Cerebellar cortex (tissue), 1 donor: Measurements from ENCODE around the gene AK9.
A peak's percentile ranks its signal among the peaks of the same experiment; 100 is the strongest.

Experiments
- DNase-seq: peaks from one replicate; pipeline ENCODE4 v3.0.0-alpha.2; 2015; ENCODE audit warnings: low spot score

AK9 gene

DNA sequence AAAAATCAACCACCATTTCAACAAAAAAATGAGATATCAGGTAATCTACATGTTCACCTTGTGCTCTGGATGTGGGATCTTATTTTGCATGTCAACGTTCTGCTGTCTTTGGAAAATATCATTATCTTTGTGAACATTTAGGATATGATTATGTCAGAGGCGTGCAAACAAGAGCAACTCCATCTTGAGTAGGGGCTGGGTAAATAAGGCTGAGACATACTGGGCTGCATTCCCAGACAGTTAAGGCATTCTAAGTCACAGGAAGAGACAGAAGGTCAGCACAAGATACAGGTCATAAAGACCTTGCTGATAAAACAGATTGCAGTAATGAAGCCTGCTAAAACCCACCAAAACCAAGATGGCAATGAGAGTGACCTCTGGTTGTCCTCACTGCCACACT lies 179.2 kb downstream of the AK9 start:
- no peak for DNase-seq

GRCh38 chr6:109510358-109510757 lies 180.6 kb downstream of the AK9 start:
- no peak for DNase-seq

DNA sequence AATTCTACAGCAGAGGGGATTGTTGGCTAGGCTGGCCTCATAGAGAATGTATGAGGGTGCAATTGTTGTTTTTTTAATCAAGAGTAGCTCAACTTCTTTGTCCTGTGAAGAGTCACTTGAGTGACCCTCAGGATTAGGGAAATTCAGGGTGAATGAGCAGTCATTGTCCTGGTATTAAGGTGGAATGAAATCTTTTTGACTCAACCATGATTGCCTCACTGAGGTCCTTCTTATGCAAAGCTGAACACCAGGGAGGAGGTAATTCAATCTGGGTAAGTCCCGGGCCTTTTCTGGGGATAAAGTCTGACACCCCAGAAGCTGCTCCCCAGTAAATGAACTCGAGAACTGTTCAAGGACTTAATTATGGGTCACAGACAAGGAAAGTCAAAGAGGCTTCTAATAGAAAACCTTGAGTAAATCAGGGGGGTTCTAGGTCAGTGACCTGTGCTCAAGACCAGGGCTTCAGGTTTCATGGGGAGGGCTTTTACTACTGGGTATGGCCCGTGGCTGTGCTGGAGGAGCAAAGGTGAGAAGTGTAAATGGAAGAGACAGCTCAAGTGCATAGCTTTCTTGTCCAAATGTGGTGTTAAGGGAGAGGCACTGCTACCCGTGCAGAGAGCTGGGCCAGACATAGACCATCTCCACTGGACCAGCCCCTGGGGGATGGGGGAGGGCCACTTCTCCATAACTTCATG lies 182.7 kb downstream of the AK9 start:
- no peak for DNase-seq

GRCh38 chr6:109507490-109508072 lies 183.4 kb downstream of the AK9 start:
- DNase-seq: no peak

GRCh38 chr6:109506841-109507240 lies 184.2 kb downstream of the AK9 start:
- DNase-seq: no peak

GRCh38 chr6:109506314-109506713 lies 184.7 kb downstream of the AK9 start:
- DNase-seq: no peak

- no peak for DNase-seq
Observed at GRCh38 chr6:109503327-109504224, 187.4 kb downstream of the AK9 start.

- DNase-seq: no peak
Observed at GRCh38 chr6:109498936-109499335, 192.1 kb downstream of the AK9 start.

DNA sequence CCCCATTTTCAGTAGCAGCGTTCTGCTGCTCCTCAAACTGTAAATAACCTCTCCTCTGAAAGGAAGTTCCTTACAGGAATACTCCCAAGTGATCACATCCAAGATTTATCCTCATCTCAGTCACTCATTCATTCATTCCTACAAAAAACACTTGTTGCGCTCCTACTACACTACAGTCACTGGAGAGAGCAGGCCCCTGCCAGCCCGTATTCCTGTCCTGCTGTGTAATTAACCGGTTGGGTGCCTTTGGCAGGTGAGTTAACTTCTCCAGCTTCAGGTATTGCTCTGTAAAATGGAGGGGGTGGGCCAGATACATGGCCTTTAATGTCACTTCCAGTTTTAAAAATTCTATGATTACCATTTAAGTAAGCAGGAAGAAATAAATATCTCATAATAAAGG lies 192.9 kb downstream of the AK9 start:
- no peak for DNase-seq

DNA sequence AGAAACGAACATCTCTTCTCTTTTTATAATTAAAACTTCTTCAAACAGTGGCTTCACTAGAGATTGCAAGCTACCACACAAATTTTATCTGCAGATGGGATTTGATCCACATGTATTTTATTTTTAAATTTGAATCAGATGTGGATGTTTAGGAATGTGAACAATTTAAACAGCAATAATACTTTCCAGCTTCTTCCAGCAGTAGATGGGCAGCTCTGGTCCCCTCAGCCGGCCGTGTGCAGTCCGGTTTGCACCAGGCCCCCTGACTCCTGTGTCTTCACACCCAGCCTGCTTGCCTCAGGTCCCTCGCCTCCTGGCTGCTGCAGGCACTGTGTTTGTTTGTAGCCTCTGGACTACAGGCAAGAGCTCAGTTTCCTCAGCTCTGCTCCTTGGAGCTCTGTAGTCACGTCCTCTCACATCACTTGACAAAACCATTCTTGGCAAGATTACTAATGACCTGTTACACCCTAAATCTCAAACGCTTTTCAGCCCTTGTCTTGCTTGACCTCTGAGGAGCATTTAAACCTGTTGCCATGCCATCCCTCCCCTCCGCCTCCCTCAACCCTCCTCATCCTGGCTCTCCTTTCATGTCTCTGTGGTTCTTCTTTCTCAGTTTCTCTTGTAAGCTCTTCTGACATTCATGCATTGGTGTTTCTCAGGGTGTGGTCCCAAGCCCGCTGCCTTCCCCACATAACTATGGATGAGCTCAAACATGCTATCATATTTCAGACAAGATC lies 194.8 kb downstream of the AK9 start:
- DNase-seq: no peak

GRCh38 chr6:109493865-109494264 lies 197.1 kb downstream of the AK9 start:
- no peak for DNase-seq

- no peak for DNase-seq
Observed at GRCh38 chr6:109491207-109491938, 199.6 kb downstream of the AK9 start.

DNA sequence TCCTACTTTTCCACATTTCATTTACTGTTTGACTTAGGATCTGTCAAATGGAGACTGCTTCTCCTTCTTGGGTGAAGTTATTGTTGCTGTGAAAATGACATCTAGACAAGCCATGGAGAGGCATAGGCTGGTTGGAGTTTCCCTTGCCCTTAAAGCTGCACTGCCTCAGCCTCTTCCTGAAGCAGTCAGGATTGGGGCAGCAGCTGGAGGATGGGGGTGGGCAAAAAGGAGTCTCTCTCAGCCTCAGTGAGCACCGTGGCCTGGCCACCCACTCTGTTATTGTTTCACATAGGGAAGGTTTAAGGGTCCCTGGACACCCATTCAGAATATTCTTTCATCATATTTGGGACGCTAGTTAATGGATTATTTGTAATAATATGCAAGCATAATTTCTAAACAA lies 200.3 kb downstream of the AK9 start:
- DNase-seq: no peak

- DNase-seq: no peak
Observed at GRCh38 chr6:109488001-109488400, 203.0 kb downstream of the AK9 start.

GRCh38 chr6:109486068-109486467 lies 204.9 kb downstream of the AK9 start:
- no peak for DNase-seq

- DNase-seq: no peak
Observed at GRCh38 chr6:109485266-109485935, 205.6 kb downstream of the AK9 start.

GRCh38 chr6:109484122-109484521 lies 206.9 kb downstream of the AK9 start:
- peak; percentile 22 for DNase-seq

GRCh38 chr6:109483735-109484057 lies 207.3 kb downstream of the AK9 start:
- DNase-seq: peak; percentile 31

GRCh38 chr6:109482905-109483734 lies 207.9 kb downstream of the AK9 start, which contains the start of gene ZBTB24:
Gene ZBTB24 (minus strand): TSS chr6:109483219. CDS start chr6:109482026, 1,193 bp downstream.
- DNase-seq: peak; percentile 86

DNA sequence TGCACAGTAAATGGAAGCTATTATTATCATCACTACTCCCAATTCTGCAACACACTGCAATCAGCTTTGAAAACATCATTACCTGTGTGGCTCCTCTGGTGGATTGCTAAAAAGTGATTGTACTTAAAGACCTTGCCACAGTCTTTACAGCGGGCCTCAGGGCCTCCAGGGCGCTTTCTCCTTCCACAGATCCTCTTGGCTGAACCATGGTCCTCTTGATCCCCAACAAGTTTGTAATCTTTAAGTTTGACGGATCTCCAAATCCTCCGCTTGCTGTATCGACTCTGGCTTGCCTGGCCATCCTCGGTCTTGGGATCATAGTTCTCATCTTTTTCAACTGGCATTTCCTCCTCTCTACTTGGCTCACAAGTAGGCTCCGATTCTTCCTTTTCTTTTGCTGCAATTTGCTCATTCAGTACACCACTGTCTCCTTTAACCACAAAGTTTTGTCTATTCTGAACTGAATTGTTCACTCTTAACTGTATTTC lies 210.0 kb downstream of the AK9 start:
- DNase-seq: no peak
